Measurements from ENCODE around the gene UBXN7. TPM values are rescaled to one million over a fixed set of nuclear protein-coding genes. Genes with fewer than 3 reads are reported as not detected.
"Not testable (repeated sequence)": the region's sequence is repeated elsewhere in the genome, so short reads cannot be mapped to it uniquely, and the experiment has no call there.

The UBXN7 gene
- total RNA-seq, 4 donors from 2014 or later: 11.2 to 22.7 (median 13.1) TPM

DNA sequence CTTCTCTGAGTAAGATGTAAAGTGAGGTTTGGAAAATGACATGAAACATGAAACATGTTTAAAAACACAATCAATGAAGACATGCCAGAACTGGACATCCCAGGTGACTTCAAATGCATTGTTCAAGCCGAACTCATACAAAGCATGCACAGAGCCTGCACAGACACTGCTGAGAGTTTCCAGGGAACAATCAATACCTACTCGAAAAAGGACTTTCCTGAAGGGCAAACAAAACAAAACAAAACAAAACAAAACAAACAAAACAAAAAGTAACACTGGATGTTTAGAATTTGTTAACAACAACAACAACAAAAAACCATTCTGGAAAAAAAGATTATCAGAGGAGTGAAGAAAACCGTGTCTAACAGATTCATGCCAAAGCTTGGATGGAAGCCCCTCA, 83.5 kb downstream of the UBXN7 start:
- ATAC-seq (ENCODE audit: low FRiP score): no peak
- DNase-seq (ENCODE audit: low spot score): no peak
- TF ChIP-seq, protein P1, sequence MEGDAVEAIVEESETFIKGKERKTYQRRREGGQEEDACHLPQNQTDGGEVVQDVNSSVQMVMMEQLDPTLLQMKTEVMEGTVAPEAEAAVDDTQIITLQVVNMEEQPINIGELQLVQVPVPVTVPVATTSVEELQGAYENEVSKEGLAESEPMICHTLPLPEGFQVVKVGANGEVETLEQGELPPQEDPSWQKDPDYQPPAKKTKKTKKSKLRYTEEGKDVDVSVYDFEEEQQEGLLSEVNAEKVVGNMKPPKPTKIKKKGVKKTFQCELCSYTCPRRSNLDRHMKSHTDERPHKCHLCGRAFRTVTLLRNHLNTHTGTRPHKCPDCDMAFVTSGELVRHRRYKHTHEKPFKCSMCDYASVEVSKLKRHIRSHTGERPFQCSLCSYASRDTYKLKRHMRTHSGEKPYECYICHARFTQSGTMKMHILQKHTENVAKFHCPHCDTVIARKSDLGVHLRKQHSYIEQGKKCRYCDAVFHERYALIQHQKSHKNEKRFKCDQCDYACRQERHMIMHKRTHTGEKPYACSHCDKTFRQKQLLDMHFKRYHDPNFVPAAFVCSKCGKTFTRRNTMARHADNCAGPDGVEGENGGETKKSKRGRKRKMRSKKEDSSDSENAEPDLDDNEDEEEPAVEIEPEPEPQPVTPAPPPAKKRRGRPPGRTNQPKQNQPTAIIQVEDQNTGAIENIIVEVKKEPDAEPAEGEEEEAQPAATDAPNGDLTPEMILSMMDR (IDR thresholded peaks at IDR 0.05): no peak

DNA sequence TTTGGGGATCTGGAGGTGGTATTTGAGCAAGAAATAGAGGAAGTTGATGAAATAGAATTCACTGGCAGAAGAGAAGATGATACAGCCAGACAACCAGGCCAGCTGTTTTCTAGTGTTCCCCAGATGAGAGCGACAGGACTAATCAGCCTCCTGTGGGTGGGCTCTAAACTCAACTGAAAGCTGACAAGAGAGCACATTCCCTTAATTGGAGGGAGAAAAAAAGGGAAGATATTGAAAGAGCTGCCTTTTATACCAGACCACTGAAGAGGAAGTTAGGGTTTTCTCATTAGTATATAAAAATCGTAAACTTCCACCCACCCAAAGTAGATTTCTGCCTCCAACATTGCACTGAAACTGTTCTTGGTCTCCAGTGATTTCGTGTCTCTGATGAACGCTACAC, 87.6 kb downstream of the UBXN7 start:
- TF ChIP-seq, protein P1 (IDR thresholded peaks at IDR 0.05): no peak
- ATAC-seq (ENCODE audit: low FRiP score) (no peak), DNase-seq (ENCODE audit: low spot score) (no peak)

DNA sequence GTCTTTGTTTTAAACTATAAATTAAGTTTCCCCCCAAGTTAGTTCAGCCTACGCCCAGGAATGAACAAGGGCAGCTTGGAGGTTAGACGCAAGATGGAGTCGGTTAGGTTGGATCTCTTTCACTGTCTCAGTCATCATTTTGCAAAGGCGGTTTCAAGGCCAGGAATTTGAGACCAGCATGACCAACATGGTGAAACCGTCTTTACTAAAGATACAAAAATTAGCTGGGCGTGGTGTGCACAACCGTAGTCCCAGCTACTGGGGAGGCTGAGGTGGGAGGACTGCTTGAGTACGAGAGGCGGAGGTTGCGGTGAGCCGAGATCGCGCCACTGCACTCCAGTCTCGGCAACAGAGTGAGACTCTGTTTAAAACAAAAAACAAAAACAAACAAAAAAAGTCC, 88.3 kb downstream of the UBXN7 start:
- not testable (repeated sequence) for ATAC-seq (ENCODE audit: low FRiP score)

DNA sequence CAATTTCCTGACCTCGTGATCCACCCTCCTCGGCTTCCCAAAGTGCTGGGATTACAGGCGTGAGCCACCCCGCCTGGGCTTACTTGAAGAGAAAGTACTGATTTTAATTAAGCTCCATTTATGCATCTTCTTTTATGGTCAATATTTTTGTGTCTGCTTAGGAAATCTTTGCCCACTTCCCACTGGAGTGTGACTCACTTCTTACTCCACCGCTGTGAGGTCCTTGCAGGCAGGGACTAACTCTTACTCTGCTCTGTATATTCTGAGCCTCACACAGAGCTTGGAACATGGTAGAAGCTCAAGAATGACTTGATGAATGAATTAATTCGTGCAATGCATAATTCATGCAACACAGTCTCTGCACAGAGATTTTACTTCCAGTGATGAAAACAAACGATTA, 91.1 kb downstream of the UBXN7 start:
- TF ChIP-seq, protein P1 (IDR thresholded peaks at IDR 0.05): no peak
- ATAC-seq (ENCODE audit: low FRiP score) (no peak), DNase-seq (ENCODE audit: low spot score) (no peak)

More for the DNA sequence above, 88.3 kb downstream of the UBXN7 start:
- not testable (repeated sequence) for DNase-seq (ENCODE audit: low spot score)

DNA sequence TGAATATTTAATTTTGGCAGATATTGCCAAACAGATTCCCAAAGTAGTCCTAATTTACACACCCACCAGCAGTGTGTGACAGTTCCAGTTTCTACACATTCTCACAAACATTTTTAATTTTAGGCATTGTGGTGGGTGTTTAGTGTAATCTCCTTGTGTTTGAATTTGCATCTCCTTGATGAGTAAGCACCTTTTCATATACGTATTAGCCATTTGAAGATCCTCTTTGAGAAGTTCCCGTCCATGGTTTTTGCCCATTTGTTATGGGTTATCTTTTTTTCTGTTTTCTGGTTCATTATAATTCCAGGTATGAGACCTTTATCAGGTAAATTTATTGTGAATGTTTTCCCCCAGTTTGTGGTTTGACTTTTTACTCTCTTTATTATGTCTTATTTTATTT, 91.8 kb downstream of the UBXN7 start:
- ATAC-seq (ENCODE audit: low FRiP score): no peak
- TF ChIP-seq, protein P1 (IDR thresholded peaks at IDR 0.05): no peak

DNA sequence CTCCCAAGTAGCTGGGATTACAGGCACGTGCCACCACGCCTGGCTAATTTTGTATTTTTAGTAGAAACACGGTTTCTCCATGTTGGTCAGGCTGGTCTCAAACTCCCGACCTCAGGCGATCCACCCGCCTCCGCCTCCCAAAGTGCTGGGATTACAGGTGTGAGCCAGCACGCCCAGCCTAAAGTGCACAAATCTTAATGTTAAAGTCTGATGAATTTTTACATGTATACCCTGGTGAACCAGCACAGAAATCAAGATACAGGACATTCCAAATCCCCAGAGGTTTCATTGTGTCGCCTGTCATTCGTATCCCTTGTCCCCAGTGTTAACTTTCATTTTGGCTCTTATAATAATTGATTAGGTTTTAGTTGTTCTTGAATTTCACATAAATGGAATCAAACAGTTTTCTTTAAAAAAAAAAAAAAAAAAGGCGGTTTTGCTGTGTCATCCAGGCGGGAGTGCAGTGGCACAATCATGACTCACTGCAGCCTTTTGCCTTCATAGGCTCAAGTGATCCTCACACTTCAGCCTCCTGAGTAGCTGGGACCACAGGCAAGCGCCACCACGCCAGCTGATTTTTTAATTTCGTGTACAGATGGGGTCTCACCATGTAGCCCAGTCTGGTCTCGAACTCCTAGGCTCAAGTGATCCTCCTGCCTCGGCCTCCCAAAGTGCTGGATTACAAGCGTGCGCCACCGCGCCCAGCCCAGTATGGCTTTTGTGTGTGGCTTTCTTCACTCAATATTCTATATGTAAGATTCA, 92.6 kb downstream of the UBXN7 start:
- TF ChIP-seq, protein P1 (IDR thresholded peaks at IDR 0.05): no peak
- no peak for ATAC-seq (ENCODE audit: low FRiP score)

More for the DNA sequence above, 91.8 kb downstream of the UBXN7 start:
- DNase-seq (ENCODE audit: low spot score): no peak

DNA sequence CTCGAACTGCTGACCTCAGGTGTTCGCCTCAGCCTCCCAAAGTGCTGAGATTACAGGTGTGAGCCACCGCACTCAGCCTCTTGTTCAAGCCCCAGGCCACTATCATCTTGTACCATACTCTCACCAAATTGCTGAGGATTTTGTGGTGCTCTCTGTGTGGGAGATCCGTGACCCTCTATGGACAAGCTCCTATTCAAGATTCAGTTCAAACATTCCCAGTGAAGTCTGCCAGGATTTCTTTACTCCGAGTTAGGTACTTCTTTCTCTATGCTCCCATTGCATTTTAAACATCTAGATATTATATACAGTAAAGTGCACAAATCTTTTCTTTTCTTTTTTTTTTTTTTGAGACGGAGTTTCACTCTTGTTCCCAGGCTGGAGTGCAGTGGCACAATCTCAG, 93.2 kb downstream of the UBXN7 start:
- TF ChIP-seq, protein P1 (IDR thresholded peaks at IDR 0.05): no peak
- ATAC-seq (ENCODE audit: low FRiP score) (no peak), DNase-seq (ENCODE audit: low spot score) (no peak)

More for the DNA sequence above, 92.6 kb downstream of the UBXN7 start:
- no peak for DNase-seq (ENCODE audit: low spot score)
